ENCODE data around the gene OR5K2. TPM values are rescaled to one million over a fixed set of nuclear protein-coding genes. Genes with fewer than 3 reads are reported as not detected.

The OR5K2 gene
- total RNA-seq, 2 donors from 2014 or later: not detected

GRCh38 chr3:98519351-98519750 lies 21.9 kb downstream of the OR5K2 start:
- intact Hi-C loops (cut with DNase I): no loop called here
- DNase-seq (no peak), ATAC-seq (no peak)

GRCh38 chr3:98521897-98522543 lies 24.5 kb downstream of the OR5K2 start:
- peak; percentile 50 to 78 for ATAC-seq
- intact Hi-C loops (cut with DNase I): loop anchor here in 1 of 2 donors (10.0 kb wide), 2 partner anchors 73 to 373 kb away; partner anchors contain the start of gene CPOX
- DNase-seq: peak; percentile 36

- ATAC-seq (peak; percentile 99 to 100), DNase-seq (peak; percentile 98)
- intact Hi-C loops (cut with DNase I): loop anchor here in 1 of 2 donors (10.0 kb wide), 2 partner anchors 72 to 372 kb away; partner anchors contain the start of gene CPOX
Observed at GRCh38 chr3:98522544-98523281, 25.2 kb downstream of the OR5K2 start, which contains the start of gene CLDND1. TSS of gene CLDND1 (minus strand) at chr3:98522902. CDS start at chr3:98521424, 1,478 bp downstream.

GRCh38 chr3:98525494-98525893 lies 28.0 kb downstream of the OR5K2 start:
- intact Hi-C loops (cut with DNase I): loop anchor here in 1 of 2 donors (10.0 kb wide), 2 partner anchors 69 to 369 kb away; partner anchors contain the start of gene CPOX
- ATAC-seq (no peak), DNase-seq (no peak)

GRCh38 chr3:98528474-98529346 lies 31.2 kb downstream of the OR5K2 start:
- no peak for DNase-seq
- no peak for ATAC-seq
- intact Hi-C loops (cut with DNase I): loop anchor here in 1 of 2 donors (10.0 kb wide), 2 partner anchors 66 to 366 kb away; partner anchors contain the start of gene CPOX

GRCh38 chr3:98529856-98530459 lies 32.5 kb downstream of the OR5K2 start:
- intact Hi-C loops (cut with DNase I): loop anchor here in 1 of 2 donors (10.0 kb wide), 2 partner anchors 65 to 365 kb away; partner anchors contain the start of gene CPOX
- ATAC-seq (no peak), DNase-seq (no peak)

GRCh38 chr3:98530676-98531075 lies 33.2 kb downstream of the OR5K2 start:
- intact Hi-C loops (cut with DNase I): no loop called here
- DNase-seq: no peak
- ATAC-seq: no peak

GRCh38 chr3:98531622-98532274 lies 34.3 kb downstream of the OR5K2 start, which contains the start of gene GPR15:
TSS of gene GPR15 (plus strand) at chr3:98531978. CDS start at chr3:98532034, 56 bp downstream.
- no peak for ATAC-seq
- DNase-seq: no peak
- intact Hi-C loops (cut with DNase I): no loop called here

- ATAC-seq: no peak
- no peak for DNase-seq
- intact Hi-C loops (cut with DNase I): no loop called here
Observed at GRCh38 chr3:98532275-98532637, 34.8 kb downstream of the OR5K2 start.

GRCh38 chr3:98532709-98533571 lies 35.5 kb downstream of the OR5K2 start:
- intact Hi-C loops (cut with DNase I): no loop called here
- ATAC-seq (no peak), DNase-seq (no peak)

- no peak for DNase-seq
- intact Hi-C loops (cut with DNase I): no loop called here
- no peak for ATAC-seq
Observed at GRCh38 chr3:98534168-98534567, 36.7 kb downstream of the OR5K2 start.

- DNase-seq (no peak), ATAC-seq (no peak)
- intact Hi-C loops (cut with DNase I): no loop called here
Observed at GRCh38 chr3:98534734-98535133, 37.3 kb downstream of the OR5K2 start.

GRCh38 chr3:98536456-98537017 lies 39.1 kb downstream of the OR5K2 start:
- DNase-seq (no peak), ATAC-seq (no peak)
- intact Hi-C loops (cut with DNase I): no loop called here

GRCh38 chr3:98540346-98540745 lies 42.9 kb downstream of the OR5K2 start:
- no peak for ATAC-seq
- intact Hi-C loops (cut with DNase I): no loop called here
- no peak for DNase-seq

- intact Hi-C loops (cut with DNase I): no loop called here
- DNase-seq: no peak
Observed at GRCh38 chr3:98541695-98542094, 44.2 kb downstream of the OR5K2 start.

GRCh38 chr3:98542623-98543022 lies 45.1 kb downstream of the OR5K2 start:
- intact Hi-C loops (cut with DNase I): no loop called here
- no peak for ATAC-seq
- no peak for DNase-seq

More at GRCh38 chr3:98541695-98542094, 44.2 kb downstream of the OR5K2 start:
- no peak for ATAC-seq

- DNase-seq (no peak), ATAC-seq (no peak)
- intact Hi-C loops (cut with DNase I): no loop called here
Observed at GRCh38 chr3:98545940-98546339, 48.5 kb downstream of the OR5K2 start.

Measured in left cardiac atrium (tissue), 4 donors.